Measurements from ENCODE around the gene HNRNPCL4.
"Not testable (repeated sequence)": the region's sequence is repeated elsewhere in the genome, so short reads cannot be mapped to it uniquely, and the experiment has no call there.

Gene HNRNPCL4

GRCh38 chr1:13165531-13165930, at the start of gene HNRNPCL4:
HNRNPCL4 (minus strand) TSS chr1:13165631; CDS start chr1:13165467, 164 bp downstream.
- DNase-seq, result not testable (repeated sequence)

GRCh38 chr1:13208712-13209111, 43.3 kb upstream of the HNRNPCL4 start:
- not testable (repeated sequence) for DNase-seq

GRCh38 chr1:13201309-13201708, 35.9 kb upstream of the HNRNPCL4 start, which contains the start of gene PRAMEF13:
PRAMEF13 (minus strand) TSS chr1:13201409; CDS start chr1:13199589, 1,820 bp downstream.
- DNase-seq, result not testable (repeated sequence)

- not testable (repeated sequence) for DNase-seq
These were observed 6.1 kb upstream of the HNRNPCL4 start, which contains the start of gene PRAMEF9 for GRCh38 chr1:13171548-13171947. PRAMEF9 (plus strand) TSS chr1:13171848; CDS start chr1:13175281, 3,433 bp downstream.

GRCh38 chr1:13155909-13156308, 9.5 kb downstream of the HNRNPCL4 start, which contains the start of gene PRAMEF26:
PRAMEF26 (minus strand) TSS chr1:13156009; CDS start chr1:13153095, 2,914 bp downstream.
- DNase-seq, result not testable (repeated sequence)

- DNase-seq, result not testable (repeated sequence)
These were observed 48.7 kb downstream of the HNRNPCL4 start, which contains the start of gene HNRNPCL2 for GRCh38 chr1:13116754-13117153. HNRNPCL2 (minus strand) TSS chr1:13116854; CDS start chr1:13116400, 454 bp downstream.

Measured in left hindlimb (tissue), 1 donor.